ENCODE results near the gene ZFTA. TPM values are rescaled to one million over a fixed set of nuclear protein-coding genes. Genes with fewer than 3 reads are reported as not detected.

ZFTA gene
- total RNA-seq, 2 experiments from 2014 or later, result 4.1 to 4.3 TPM

GRCh38 chr11:63756919-63757761 is 11.4 kb downstream of the ZFTA start:
- no peaks in the 10 kb centered on the region for H3K27me3 Mint-ChIP-seq
- ATAC-seq (no peak), DNase-seq (no peak)
- CTCF ChIA-PET, result no interaction called here
- intact Hi-C loops (cut with micrococcal nuclease), result no loop called here
- no peak for TF ChIP-seq CTCF (IDR thresholded peaks at IDR 0.05)
- POLR2A ChIA-PET, result no interaction called here
- no peak overlapping the region for H3K4me3 Mint-ChIP-seq
- H3K36me3 Mint-ChIP-seq (ENCODE audit: low read depth), result peaks cover 9% of the 10 kb centered on the region
- no peaks in the 10 kb centered on the region for H3K4me1 Mint-ChIP-seq (ENCODE audit: low read depth)
- H3K9me3 Mint-ChIP-seq, result no peaks in the 10 kb centered on the region
- no peak overlapping the region for H3K27ac Mint-ChIP-seq

- Mint-ChIP-seq H3K4me1 (ENCODE audit: low read depth) (no peaks in the 10 kb centered on the region), H3K27ac (no peak overlapping the region), H3K36me3 (ENCODE audit: low read depth) (peaks cover 13% of the 10 kb centered on the region), H3K4me3 (no peak overlapping the region), H3K27me3 (no peaks in the 10 kb centered on the region), H3K9me3 (no peaks in the 10 kb centered on the region)
- intact Hi-C loops (cut with micrococcal nuclease), result no loop called here
- no peak for TF ChIP-seq CTCF (IDR thresholded peaks at IDR 0.05)
- ChIA-PET POLR2A (no interaction called here), CTCF (interaction anchor here (1.6 kb wide), 1 partner anchor 11 kb away, joined by 6 read pairs; no protein-coding TSS in a partner anchor)
- no peak for DNase-seq
- no peak for ATAC-seq
These were observed 19.0 kb downstream of the ZFTA start for GRCh38 chr11:63749624-63750023.

- Mint-ChIP-seq H3K9me3 (no peaks in the 10 kb centered on the region), H3K27me3 (no peaks in the 10 kb centered on the region), H3K4me3 (no peak overlapping the region), H3K4me1 (ENCODE audit: low read depth) (no peaks in the 10 kb centered on the region), H3K36me3 (ENCODE audit: low read depth) (peaks cover 7% of the 10 kb centered on the region), H3K27ac (no peak overlapping the region)
- ATAC-seq, result no peak
- ChIA-PET CTCF (interaction anchor here (0.8 to 1.3 kb wide), 2 partner anchors 9 kb away, joined by 3 to 5 read pairs; no protein-coding TSS in a partner anchor), POLR2A (no interaction called here)
- TF ChIP-seq CTCF (IDR thresholded peaks at IDR 0.05), result no peak
- intact Hi-C loops (cut with micrococcal nuclease), result no loop called here
- no peak for DNase-seq
These were observed 21.6 kb downstream of the ZFTA start for GRCh38 chr11:63747011-63747410.

GRCh38 chr11:63745304-63746170 is 23.0 kb downstream of the ZFTA start:
- Mint-ChIP-seq H3K4me1 (ENCODE audit: low read depth) (no peaks in the 10 kb centered on the region), H3K36me3 (ENCODE audit: low read depth) (no peaks in the 10 kb centered on the region), H3K27me3 (no peaks in the 10 kb centered on the region), H3K9me3 (no peaks in the 10 kb centered on the region), H3K27ac (no peak overlapping the region), H3K4me3 (no peak overlapping the region)
- ATAC-seq (no peak), DNase-seq (no peak)
- ChIA-PET POLR2A (no interaction called here), CTCF (interaction anchor here (0.8 to 2.0 kb wide), 2 partner anchors 10 to 107 kb away, joined by 5 read pairs; no protein-coding TSS in a partner anchor)
- TF ChIP-seq CTCF (IDR thresholded peaks at IDR 0.05), result no peak
- intact Hi-C loops (cut with micrococcal nuclease), result no loop called here

Data from activated CD8-positive, alpha-beta T cell treated with anti-CD3 and anti-CD28 coated beads for 36 hours (primary cell).